A673 (cell line): ENCODE measurements around the gene NQO1.

Experiments
- CTCF ChIP-seq: fragments of 300-800, 200-600 bp; sonication (generic); conservative IDR thresholded peaks from 2 replicates; pipeline ENCODE4 v1.5.1; 2017; ENCODE audit warnings: low read depth, mild to moderate bottlenecking, antibody characterized with exemption, low read length, moderate library complexity, mixed read lengths
- EZH2 ChIP-seq: fragments of 200-600 bp; sonication (generic); IDR thresholded peaks from 2 replicates; pipeline ENCODE4 v1.6.1; 2017; ENCODE audit warnings: borderline replicate concordance, low read depth, mild to moderate bottlenecking, mixed read lengths, antibody characterized with exemption, low read length; ENCODE audit not compliant: poor library complexity, severe bottlenecking

- TF ChIP-seq CTCF (no peak), EZH2 (no peak)
These were observed 42.3 kb upstream of the NQO1 start for GRCh38 chr16:69768666-69769065.
